Duodenal mucosa (tissue), 2 donors: ENCODE measurements around the gene APBB2.

ENCODE experiments used
- H3K27ac ChIP-seq: one replicate; pipeline ENCODE4 v1.7.0; 2013; ENCODE audit warnings: low read depth, low read length
- H3K27me3 ChIP-seq, 2 donors: one replicate each; pipeline ENCODE4 v1.7.0; 2013; ENCODE audit warnings: low read length in 2 of 2, control low read depth in 1 of 2; ENCODE audit not compliant: insufficient read depth in 2 of 2, control insufficient read depth in 1 of 2
- H3K36me3 ChIP-seq, 2 donors: one replicate each; pipeline ENCODE4 v1.7.0; 2013; ENCODE audit warnings: low read length in 2 of 2, control low read depth in 1 of 2; ENCODE audit not compliant: insufficient read depth in 2 of 2, control insufficient read depth in 1 of 2
- H3K4me1 ChIP-seq, 2 donors: one replicate each; pipeline ENCODE4 v1.7.0; 2013; ENCODE audit warnings: low read length in 2 of 2, control low read depth in 1 of 2; ENCODE audit not compliant: insufficient read depth in 2 of 2, control insufficient read depth in 1 of 2
- H3K4me3 ChIP-seq, 2 donors: one replicate each; pipeline ENCODE4 v1.7.0; 2013; ENCODE audit warnings: low read length in 2 of 2, low read depth in 1 of 2
- H3K9ac ChIP-seq, 2 donors: one replicate each; pipeline ENCODE4 v1.7.0; 2013; ENCODE audit warnings: low read length in 2 of 2, low read depth in 1 of 2
- H3K9me3 ChIP-seq, 2 donors: one replicate each; pipeline ENCODE4 v1.7.0; 2013; ENCODE audit warnings: low read length in 2 of 2, control low read depth in 1 of 2; ENCODE audit not compliant: control insufficient read depth in 1 of 2

The APBB2 gene

DNA sequence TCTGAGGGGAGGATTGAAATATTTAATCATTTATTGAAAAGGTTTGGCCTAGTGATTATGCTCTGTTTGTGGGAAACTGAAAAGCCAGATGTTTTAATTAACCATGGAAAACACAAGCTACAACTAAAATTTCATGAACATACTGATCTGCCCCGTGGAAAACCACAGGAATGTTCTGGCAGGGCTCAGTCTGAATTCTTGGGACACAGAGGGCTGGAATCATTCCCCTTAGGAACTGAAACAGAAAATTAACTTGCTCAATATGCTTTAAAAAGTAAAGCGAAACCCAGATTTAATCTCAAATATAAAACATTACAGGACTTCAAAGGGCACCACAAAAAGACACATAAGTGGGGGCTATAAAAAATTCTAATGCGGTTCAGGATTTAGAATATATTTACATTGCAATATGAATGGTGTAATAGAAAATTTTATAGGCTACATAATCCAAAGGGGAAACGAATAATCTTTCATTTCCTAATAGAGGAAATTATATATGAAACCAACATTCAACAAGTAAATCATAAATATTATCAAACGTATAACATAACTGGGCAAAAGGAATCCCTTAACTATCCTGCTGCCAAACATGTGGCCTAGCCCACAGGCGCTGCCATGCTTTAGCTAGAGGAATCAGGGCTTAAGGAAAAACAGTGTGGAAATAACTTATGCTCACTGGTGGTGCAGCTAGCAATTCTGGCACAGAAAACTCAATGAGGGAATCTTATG, 70.9 kb downstream of the APBB2 start:
- Histone ChIP-seq H3K4me3 (no peak overlapping the region), H3K4me1 (peaks cover 27 to 32% of the 10 kb centered on the region in 2 donors), H3K9ac (no peak overlapping the region), H3K27me3 (no peaks in the 10 kb centered on the region), H3K9me3 (no peaks in the 10 kb centered on the region), H3K27ac (no peak overlapping the region), H3K36me3 (peaks cover 0 to 3% of the 10 kb centered on the region in 2 donors)

DNA sequence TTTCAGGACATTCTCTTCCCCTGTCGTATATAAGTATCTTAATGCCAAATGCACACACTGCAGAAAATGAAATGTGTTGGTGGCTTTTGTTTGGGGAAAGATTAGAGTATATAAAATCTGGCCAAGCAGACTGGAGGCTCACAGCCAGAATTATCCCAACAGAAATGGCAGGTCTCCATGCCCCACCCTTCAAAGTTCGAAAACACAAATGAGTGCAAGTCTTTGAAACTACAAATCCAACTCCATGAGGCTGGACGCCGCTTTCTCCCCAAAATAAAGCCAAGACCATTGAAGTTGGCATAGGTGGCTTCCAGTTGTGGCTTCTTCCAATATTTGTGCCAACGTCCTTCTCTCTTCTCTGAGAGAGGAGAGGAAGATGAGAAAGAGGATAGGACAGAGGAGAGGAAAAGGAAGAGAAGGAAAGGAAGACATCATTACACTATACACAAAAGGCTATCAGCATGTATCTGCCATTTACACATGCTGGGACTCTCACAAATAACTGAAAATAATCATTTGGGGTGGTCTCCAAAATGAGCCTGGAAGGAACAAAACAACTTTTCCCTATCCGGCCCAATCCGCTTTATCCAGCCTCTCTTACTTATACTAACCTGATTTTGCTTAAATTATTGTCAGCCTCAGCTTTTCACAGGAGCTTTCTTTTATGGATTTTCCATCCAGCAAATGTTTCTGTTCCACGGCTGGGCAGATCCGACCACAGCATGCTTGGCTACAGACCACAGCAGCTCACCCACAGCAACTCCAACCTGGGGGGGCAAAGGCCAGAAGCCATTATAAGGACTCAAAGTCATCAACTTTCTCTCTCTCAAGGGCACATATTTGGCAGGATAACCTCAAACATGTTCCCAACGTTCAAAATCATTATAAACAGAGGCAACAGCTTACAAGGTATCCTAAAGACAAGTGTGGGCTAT, 71.7 kb downstream of the APBB2 start:
- Histone ChIP-seq H3K9ac (no peak overlapping the region), H3K9me3 (no peaks in the 10 kb centered on the region), H3K4me1 (peaks cover 27 to 32% of the 10 kb centered on the region in 2 donors), H3K27ac (no peak overlapping the region), H3K36me3 (peaks cover 0 to 3% of the 10 kb centered on the region in 2 donors), H3K27me3 (no peaks in the 10 kb centered on the region), H3K4me3 (no peak overlapping the region)

DNA sequence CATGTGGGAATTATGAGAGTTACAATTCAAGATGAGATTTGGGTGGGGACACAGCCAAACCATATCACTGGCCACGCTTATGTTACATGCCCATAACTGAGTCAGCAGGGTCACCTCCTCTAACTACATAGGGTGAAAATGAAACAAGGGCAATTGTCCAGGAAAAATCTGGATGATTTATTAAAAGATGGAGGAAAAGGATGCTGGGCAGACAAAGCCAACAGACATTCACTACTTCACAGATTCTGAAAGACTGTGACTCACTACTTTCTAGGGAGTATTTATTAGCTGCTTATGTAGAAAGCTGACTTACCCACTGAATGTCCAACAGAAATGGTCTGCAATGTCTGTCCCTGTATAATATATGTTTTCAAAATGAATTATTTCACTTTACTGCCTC, 72.4 kb downstream of the APBB2 start:
- no peak overlapping the region for H3K9ac ChIP-seq
- H3K4me3 ChIP-seq, result no peak overlapping the region
- H3K36me3 ChIP-seq, result peaks cover 0 to 3% of the 10 kb centered on the region in 2 donors
- H3K9me3 ChIP-seq, result no peaks in the 10 kb centered on the region
- peaks cover 27 to 32% of the 10 kb centered on the region in 2 donors for H3K4me1 ChIP-seq
- H3K27ac ChIP-seq, result no peak overlapping the region
- no peaks in the 10 kb centered on the region for H3K27me3 ChIP-seq

DNA sequence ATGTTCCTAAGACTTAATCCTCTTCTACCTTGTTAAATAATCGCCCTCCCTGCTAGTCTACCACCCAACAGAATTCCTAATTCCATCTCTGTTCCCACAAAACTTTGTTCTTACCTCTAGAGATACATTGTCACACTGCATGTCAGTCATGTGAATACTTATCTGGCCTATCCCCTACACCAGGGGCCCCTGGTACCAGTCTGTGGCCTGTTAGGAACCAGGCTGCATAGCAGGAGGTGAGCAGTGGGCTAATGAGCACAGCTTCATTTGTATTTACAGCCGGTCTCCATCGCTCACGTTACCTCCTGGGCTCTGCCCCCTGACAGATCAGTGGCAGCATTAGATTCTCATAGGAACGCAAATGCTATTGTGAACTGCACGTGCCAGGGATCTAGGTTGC, 73.9 kb downstream of the APBB2 start:
- no peak overlapping the region for H3K27ac ChIP-seq
- no peak overlapping the region for H3K4me3 ChIP-seq
- peaks cover 38 to 42% of the 10 kb centered on the region in 2 donors for H3K4me1 ChIP-seq
- H3K27me3 ChIP-seq, result no peaks in the 10 kb centered on the region
- no peak overlapping the region for H3K9ac ChIP-seq
- peaks cover 0 to 3% of the 10 kb centered on the region in 2 donors for H3K36me3 ChIP-seq
- H3K9me3 ChIP-seq, result no peaks in the 10 kb centered on the region

DNA sequence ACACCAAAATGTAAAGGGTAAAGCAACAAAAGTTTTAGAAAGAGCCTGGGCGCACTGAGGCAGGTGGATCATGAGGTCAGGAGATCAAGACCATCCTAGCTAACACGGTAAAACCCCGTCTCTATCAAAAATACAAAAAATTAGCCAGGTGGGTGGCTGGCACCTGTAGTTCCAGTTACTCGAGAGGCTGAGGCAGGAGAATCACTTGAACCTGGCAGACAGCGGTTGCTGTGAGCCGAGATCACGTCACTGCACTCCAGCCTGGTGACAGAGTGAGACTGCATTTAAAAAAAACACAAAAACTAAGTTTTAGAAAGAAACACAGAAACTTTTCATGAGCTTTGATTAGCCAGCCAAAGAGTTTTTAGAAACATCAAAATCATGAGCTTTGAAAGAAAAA, 76.5 kb downstream of the APBB2 start:
- no peaks in the 10 kb centered on the region for H3K9me3 ChIP-seq
- no peak overlapping the region for H3K4me3 ChIP-seq
- H3K4me1 ChIP-seq, result peaks cover 30 to 38% of the 10 kb centered on the region in 2 donors
- peaks cover 0 to 3% of the 10 kb centered on the region in 2 donors for H3K36me3 ChIP-seq
- no peak overlapping the region for H3K27ac ChIP-seq
- no peaks in the 10 kb centered on the region for H3K27me3 ChIP-seq
- no peak overlapping the region for H3K9ac ChIP-seq

DNA sequence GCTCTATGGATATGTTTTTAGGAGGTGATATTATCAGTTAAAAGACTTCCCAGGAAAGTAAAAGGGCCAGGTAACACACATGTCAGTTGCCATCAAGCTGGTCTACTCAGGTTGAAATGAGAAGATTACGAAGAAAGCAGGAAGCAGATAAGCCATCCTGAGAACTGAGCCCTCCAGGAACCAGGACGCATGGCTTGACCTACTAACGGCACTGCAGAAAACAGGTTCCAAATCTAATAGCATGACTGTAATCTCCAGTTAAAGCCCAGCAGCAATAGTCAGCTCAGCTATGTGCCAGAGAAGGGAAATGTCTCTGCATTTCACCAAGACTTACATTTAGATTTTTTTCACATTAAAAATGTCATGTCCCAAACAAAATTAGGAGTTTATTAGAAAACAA, 77.9 kb downstream of the APBB2 start:
- H3K9me3 ChIP-seq, result no peaks in the 10 kb centered on the region
- H3K4me3 ChIP-seq, result no peak overlapping the region
- no peak overlapping the region for H3K9ac ChIP-seq
- peaks cover 23 to 31% of the 10 kb centered on the region in 2 donors for H3K4me1 ChIP-seq
- no peaks in the 10 kb centered on the region for H3K27me3 ChIP-seq
- peaks cover 0 to 3% of the 10 kb centered on the region in 2 donors for H3K36me3 ChIP-seq
- H3K27ac ChIP-seq, result no peak overlapping the region

DNA sequence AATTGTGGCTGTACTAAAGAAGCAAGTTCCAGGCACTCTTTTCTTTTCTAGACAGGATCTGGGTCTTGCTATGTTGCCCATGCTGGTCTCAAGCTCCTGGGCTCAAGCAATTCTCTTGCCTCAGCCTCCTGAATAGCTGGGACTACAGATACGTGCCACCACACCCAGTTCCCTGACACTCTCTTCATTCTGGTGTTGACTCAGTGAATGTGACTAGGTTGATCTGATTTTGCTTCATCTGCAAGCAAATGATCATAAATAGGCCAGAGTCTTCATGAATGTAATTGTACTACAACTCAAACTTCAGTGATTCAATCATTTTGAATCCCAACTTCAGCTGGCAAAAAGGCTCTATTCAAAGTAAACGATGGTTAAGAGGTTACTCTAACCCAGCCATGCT, 78.5 kb downstream of the APBB2 start:
- H3K27ac ChIP-seq, result no peak overlapping the region
- no peaks in the 10 kb centered on the region for H3K9me3 ChIP-seq
- H3K9ac ChIP-seq, result no peak overlapping the region
- H3K27me3 ChIP-seq, result no peaks in the 10 kb centered on the region
- peaks cover 23 to 31% of the 10 kb centered on the region in 2 donors for H3K4me1 ChIP-seq
- H3K4me3 ChIP-seq, result no peak overlapping the region
- H3K36me3 ChIP-seq, result no peaks in the 10 kb centered on the region

DNA sequence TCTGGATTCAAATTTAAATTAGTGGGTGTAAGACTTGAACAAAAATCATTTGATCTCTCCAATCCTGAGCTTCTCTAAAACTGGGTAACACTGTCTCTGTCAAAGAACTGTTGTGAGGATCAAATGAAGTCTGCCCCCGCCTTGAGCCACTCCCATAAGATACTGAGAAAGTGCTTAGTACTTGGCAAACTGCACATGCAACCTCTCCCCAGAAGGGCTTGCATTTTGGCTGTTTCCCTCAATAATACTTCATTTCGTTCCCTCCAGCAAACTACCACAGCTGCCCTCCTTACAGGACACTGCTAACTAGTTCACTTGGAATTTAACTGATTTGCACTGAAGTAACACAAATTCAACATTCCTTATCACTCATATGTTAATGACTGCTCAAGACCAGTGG, 79.8 kb downstream of the APBB2 start:
- Histone ChIP-seq H3K36me3 (no peaks in the 10 kb centered on the region), H3K4me1 (peaks cover 23 to 31% of the 10 kb centered on the region in 2 donors), H3K4me3 (no peak overlapping the region), H3K9ac (no peak overlapping the region), H3K27me3 (no peaks in the 10 kb centered on the region), H3K9me3 (no peaks in the 10 kb centered on the region), H3K27ac (no peak overlapping the region)

DNA sequence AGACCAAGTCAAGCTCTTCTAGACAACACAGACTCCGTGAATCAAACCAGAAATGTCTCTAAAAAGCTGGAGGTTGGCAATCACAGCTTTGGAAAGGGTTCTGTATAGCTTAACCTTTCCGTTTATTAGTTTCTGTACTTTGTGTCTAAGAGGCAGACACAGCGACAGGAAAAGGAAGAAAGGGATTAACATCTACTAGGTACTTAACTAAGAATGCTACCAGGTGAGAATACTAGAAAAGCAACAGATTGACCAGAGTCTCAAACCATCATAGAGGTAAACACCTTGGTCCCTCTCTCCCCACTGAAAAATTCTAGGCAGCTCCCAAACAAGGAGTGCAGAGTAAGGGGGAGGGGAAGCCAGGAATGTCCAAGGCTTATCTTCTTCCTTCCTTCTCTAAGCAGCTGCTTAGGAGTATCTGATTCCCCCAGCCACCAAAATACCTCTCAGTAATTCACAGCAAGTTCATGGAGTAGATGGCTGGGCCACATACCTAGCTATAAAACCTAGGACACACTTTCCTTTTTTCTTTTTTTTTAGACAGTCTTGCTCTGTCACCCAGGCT, 80.8 kb downstream of the APBB2 start:
- peaks cover 23 to 31% of the 10 kb centered on the region in 2 donors for H3K4me1 ChIP-seq
- H3K36me3 ChIP-seq, result no peaks in the 10 kb centered on the region
- H3K27me3 ChIP-seq, result no peaks in the 10 kb centered on the region
- H3K9me3 ChIP-seq, result no peaks in the 10 kb centered on the region
- no peak overlapping the region for H3K27ac ChIP-seq
- no peak overlapping the region for H3K4me3 ChIP-seq
- no peak overlapping the region for H3K9ac ChIP-seq
